Measurements from ENCODE around the gene DHRSX. TPM values are rescaled to one million over a fixed set of nuclear protein-coding genes. Genes with fewer than 3 reads are reported as not detected.

The DHRSX gene
- polyA plus RNA-seq, 3 donors, result 12.9 to 33.2 (median 28.3) TPM

- intact Hi-C loops (cut with micrococcal nuclease), result no loop called here
- H2AFZ ChIP-seq (ENCODE audit: insufficient read depth, low read depth, low read length, poor library complexity, severe bottlenecking), result no peak overlapping the region
- Mint-ChIP-seq H3K4me3 (no peak overlapping the region), H3K36me3 (peaks cover 37 to 38% of the 10 kb centered on the region in 2 donors), H3K27ac (no peak overlapping the region), H3K27me3 (ENCODE audit: low read depth in 3 of 3) (no peaks in the 10 kb centered on the region), H3K9me3 (peaks cover 0 to 13% (median 11%) of the 10 kb centered on the region in 7 donors), H3K4me1 (peaks cover 24% of the 10 kb centered on the region)
- TF ChIP-seq, protein P1, sequence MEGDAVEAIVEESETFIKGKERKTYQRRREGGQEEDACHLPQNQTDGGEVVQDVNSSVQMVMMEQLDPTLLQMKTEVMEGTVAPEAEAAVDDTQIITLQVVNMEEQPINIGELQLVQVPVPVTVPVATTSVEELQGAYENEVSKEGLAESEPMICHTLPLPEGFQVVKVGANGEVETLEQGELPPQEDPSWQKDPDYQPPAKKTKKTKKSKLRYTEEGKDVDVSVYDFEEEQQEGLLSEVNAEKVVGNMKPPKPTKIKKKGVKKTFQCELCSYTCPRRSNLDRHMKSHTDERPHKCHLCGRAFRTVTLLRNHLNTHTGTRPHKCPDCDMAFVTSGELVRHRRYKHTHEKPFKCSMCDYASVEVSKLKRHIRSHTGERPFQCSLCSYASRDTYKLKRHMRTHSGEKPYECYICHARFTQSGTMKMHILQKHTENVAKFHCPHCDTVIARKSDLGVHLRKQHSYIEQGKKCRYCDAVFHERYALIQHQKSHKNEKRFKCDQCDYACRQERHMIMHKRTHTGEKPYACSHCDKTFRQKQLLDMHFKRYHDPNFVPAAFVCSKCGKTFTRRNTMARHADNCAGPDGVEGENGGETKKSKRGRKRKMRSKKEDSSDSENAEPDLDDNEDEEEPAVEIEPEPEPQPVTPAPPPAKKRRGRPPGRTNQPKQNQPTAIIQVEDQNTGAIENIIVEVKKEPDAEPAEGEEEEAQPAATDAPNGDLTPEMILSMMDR (IDR thresholded peaks at IDR 0.05), result no peak
- 97% methylated on average over 7 of the region's 9 CpGs for WGBS (ENCODE audit: insufficient coverage)
- H3K4me1 ChIP-seq (ENCODE audit: control insufficient read depth in 1 of 2, insufficient read depth in 2 of 2, low read length in 2 of 2), result peaks cover 0 to 8% of the 10 kb centered on the region in 2 donors
- H3K4me3 ChIP-seq (replicated peaks in 1 of 3; ENCODE audit: low read depth in 2 of 3, low read length in 3 of 3), result no peak overlapping the region
- H4K20me1 ChIP-seq (ENCODE audit: insufficient read depth, low read length), result no peaks in the 10 kb centered on the region
- H3K27ac ChIP-seq (ENCODE audit: low read depth in 1 of 2, low read length in 2 of 2), result no peak overlapping the region
- H3K4me2 ChIP-seq (replicated peaks; ENCODE audit: extremely low read depth, low read length, poor library complexity, severe bottlenecking), result no peak overlapping the region
- no peak for DNase-seq
- H3K79me2 ChIP-seq (ENCODE audit: insufficient read depth, low read length), result no peaks in the 10 kb centered on the region
- no peak overlapping the region for H3K9ac ChIP-seq (ENCODE audit: insufficient read depth, low read length, poor library complexity, severe bottlenecking)
- H3K27me3 ChIP-seq (ENCODE audit: control insufficient read depth in 2 of 2, insufficient read depth in 2 of 2, low read length in 2 of 2), result no peaks in the 10 kb centered on the region
- H3K36me3 ChIP-seq (replicated peaks in 1 of 2; ENCODE audit: control insufficient read depth in 1 of 2, insufficient read depth in 2 of 2, low read length in 2 of 2), result peaks cover 6 to 9% of the 10 kb centered on the region in 2 donors
- H3K9me3 ChIP-seq (replicated peaks in 1 of 2; ENCODE audit: control insufficient read depth in 1 of 2, insufficient read depth in 1 of 2, low read length in 2 of 2), result peaks cover 0 to 4% of the 10 kb centered on the region in 2 donors
These were observed 158.5 kb downstream of the DHRSX start for GRCh38 chrX:2342281-2342688.

DNA sequence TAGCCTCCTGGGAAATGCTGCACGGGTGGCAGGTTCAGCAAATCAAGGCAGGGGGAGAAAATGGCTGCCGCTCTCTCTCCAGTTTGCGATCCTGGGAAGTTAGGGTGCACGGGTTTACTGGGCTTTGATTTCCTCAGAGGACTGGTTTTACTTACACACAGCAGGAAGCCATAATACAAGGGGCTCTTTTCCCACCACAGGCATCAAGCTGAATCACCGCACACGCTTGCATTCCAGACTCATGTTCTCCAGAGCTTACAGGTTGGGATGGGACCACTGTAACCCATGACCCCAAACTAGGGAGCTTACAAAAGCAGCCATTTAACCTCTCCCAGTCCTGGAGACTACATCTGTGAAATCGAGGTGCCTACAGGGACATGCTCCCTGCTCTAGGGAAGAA, 159.8 kb downstream of the DHRSX start:
- Mint-ChIP-seq H3K36me3 (peaks cover 30 to 35% of the 10 kb centered on the region in 2 donors), H3K9me3 (peaks cover 0 to 14% (median 9%) of the 10 kb centered on the region in 7 donors), H3K27ac (peak overlapping the region in 1 of 7 donors; percentile 43), H3K4me3 (no peak overlapping the region), H3K4me1 (peaks cover 24% of the 10 kb centered on the region), H3K27me3 (ENCODE audit: low read depth in 3 of 3) (no peaks in the 10 kb centered on the region)
- intact Hi-C loops (cut with micrococcal nuclease), result no loop called here
- Histone ChIP-seq H3K27me3 (ENCODE audit: control insufficient read depth in 2 of 2, insufficient read depth in 2 of 2, low read length in 2 of 2) (no peaks in the 10 kb centered on the region), H2AFZ (ENCODE audit: insufficient read depth, low read depth, low read length, poor library complexity, severe bottlenecking) (no peak overlapping the region), H3K4me3 (replicated peaks in 1 of 3; ENCODE audit: low read depth in 2 of 3, low read length in 3 of 3) (no peak overlapping the region), H3K9ac (ENCODE audit: insufficient read depth, low read length, poor library complexity, severe bottlenecking) (no peak overlapping the region), H3K9me3 (replicated peaks in 1 of 2; ENCODE audit: control insufficient read depth in 1 of 2, insufficient read depth in 1 of 2, low read length in 2 of 2) (peaks cover 0 to 4% of the 10 kb centered on the region in 2 donors), H3K36me3 (replicated peaks in 1 of 2; ENCODE audit: control insufficient read depth in 1 of 2, insufficient read depth in 2 of 2, low read length in 2 of 2) (peaks cover 6 to 9% of the 10 kb centered on the region in 2 donors), H4K20me1 (ENCODE audit: insufficient read depth, low read length) (no peaks in the 10 kb centered on the region), H3K79me2 (ENCODE audit: insufficient read depth, low read length) (no peaks in the 10 kb centered on the region), H3K4me2 (replicated peaks; ENCODE audit: extremely low read depth, low read length, poor library complexity, severe bottlenecking) (no peak overlapping the region), H3K4me1 (ENCODE audit: control insufficient read depth in 1 of 2, insufficient read depth in 2 of 2, low read length in 2 of 2) (peaks cover 0 to 8% of the 10 kb centered on the region in 2 donors), H3K27ac (ENCODE audit: low read depth in 1 of 2, low read length in 2 of 2) (no peak overlapping the region)
- WGBS (ENCODE audit: insufficient coverage), result 92% methylated on average over 4 of the region's 7 CpGs
- TF ChIP-seq, protein P1 (IDR thresholded peaks at IDR 0.05), result no peak
- DNase-seq, result no peak

Measured in CD14-positive monocyte (primary cell).